Measurements from ENCODE around the gene PNMA8C.

The PNMA8C gene

DNA sequence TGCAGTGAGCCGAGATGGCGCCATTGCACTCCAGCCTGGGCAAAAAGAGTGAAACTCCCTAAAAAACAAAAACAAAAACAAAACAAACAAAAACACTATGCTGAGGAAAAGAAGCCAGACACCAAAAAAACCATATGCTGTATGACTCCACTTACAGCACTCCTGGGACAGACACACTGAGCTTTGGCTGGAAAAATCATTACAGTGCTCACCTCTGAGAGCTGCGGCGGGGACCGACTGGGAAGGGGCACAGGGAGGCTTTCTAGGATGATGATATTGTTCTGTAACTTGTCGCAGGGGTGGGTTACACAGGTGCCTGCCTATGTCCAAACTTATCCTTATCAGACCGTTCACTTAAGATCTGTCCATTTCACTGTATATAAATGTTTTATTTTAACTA, 34.8 kb upstream of the PNMA8C start:
- TF ChIP-seq ESRRG (CRISPR knock-in tag; IDR thresholded peaks at IDR 0.05) (no peak), ZFP3 (CRISPR knock-in tag; IDR thresholded peaks at IDR 0.05) (no peak), PPARA (CRISPR knock-in tag; IDR thresholded peaks at IDR 0.05; ENCODE audit: borderline replicate concordance) (no peak), ZFP30 (CRISPR knock-in tag; IDR thresholded peaks at IDR 0.05) (no peak), SNAI2 (CRISPR knock-in tag; IDR thresholded peaks at IDR 0.05) (no peak), GLIS3 (CRISPR knock-in tag; IDR thresholded peaks at IDR 0.05) (no peak), TOX (CRISPR knock-in tag; IDR thresholded peaks at IDR 0.05; ENCODE audit: borderline replicate concordance) (no peak), CSDC2 (CRISPR knock-in tag; IDR thresholded peaks at IDR 0.05) (no peak), ISL1 (CRISPR knock-in tag; IDR thresholded peaks at IDR 0.05) (no peak), ZNF565 (CRISPR knock-in tag; conservative IDR thresholded peaks at IDR 0.05; ENCODE audit: low read depth) (no peak), ZC3H10 (CRISPR knock-in tag; IDR thresholded peaks at IDR 0.05) (no peak), BACH2 (CRISPR knock-in tag; IDR thresholded peaks at IDR 0.05; ENCODE audit: borderline replicate concordance) (no peak), PATZ1 (CRISPR knock-in tag; IDR thresholded peaks at IDR 0.05; ENCODE audit: borderline replicate concordance) (no peak)
- TF ChIP-seq, protein P1, sequence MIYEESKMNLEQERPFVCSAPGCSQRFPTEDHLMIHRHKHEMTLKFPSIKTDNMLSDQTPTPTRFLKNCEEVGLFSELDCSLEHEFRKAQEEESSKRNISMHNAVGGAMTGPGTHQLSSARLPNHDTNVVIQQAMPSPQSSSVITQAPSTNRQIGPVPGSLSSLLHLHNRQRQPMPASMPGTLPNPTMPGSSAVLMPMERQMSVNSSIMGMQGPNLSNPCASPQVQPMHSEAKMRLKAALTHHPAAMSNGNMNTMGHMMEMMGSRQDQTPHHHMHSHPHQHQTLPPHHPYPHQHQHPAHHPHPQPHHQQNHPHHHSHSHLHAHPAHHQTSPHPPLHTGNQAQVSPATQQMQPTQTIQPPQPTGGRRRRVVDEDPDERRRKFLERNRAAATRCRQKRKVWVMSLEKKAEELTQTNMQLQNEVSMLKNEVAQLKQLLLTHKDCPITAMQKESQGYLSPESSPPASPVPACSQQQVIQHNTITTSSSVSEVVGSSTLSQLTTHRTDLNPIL (CRISPR knock-in tag; IDR thresholded peaks at IDR 0.05; ENCODE audit: low read depth) = no peak
- no peak for ATAC-seq

- TF ChIP-seq, protein P2, sequence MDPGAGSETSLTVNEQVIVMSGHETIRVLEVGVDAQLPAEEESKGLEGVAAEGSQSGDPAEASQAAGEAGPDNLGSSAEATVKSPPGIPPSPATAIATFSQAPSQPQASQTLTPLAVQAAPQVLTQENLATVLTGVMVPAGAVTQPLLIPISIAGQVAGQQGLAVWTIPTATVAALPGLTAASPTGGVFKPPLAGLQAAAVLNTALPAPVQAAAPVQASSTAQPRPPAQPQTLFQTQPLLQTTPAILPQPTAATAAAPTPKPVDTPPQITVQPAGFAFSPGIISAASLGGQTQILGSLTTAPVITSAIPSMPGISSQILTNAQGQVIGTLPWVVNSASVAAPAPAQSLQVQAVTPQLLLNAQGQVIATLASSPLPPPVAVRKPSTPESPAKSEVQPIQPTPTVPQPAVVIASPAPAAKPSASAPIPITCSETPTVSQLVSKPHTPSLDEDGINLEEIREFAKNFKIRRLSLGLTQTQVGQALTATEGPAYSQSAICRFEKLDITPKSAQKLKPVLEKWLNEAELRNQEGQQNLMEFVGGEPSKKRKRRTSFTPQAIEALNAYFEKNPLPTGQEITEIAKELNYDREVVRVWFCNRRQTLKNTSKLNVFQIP (CRISPR knock-in tag; IDR thresholded peaks at IDR 0.05; ENCODE audit: borderline replicate concordance, low read depth) = no peak
- TF ChIP-seq, protein P3, sequence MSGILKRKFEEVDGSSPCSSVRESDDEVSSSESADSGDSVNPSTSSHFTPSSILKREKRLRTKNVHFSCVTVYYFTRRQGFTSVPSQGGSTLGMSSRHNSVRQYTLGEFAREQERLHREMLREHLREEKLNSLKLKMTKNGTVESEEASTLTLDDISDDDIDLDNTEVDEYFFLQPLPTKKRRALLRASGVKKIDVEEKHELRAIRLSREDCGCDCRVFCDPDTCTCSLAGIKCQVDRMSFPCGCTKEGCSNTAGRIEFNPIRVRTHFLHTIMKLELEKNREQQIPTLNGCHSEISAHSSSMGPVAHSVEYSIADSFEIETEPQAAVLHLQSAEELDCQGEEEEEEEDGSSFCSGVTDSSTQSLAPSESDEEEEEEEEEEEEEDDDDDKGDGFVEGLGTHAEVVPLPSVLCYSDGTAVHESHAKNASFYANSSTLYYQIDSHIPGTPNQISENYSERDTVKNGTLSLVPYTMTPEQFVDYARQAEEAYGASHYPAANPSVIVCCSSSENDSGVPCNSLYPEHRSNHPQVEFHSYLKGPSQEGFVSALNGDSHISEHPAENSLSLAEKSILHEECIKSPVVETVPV (CRISPR knock-in tag; IDR thresholded peaks at IDR 0.05) = no peak
- no peak for TF ChIP-seq ZFP3 (CRISPR knock-in tag; IDR thresholded peaks at IDR 0.05)
- TF ChIP-seq CSDC2 (CRISPR knock-in tag; IDR thresholded peaks at IDR 0.05) = no peak
- TF ChIP-seq ZFP30 (CRISPR knock-in tag; IDR thresholded peaks at IDR 0.05) = no peak
- no peak for TF ChIP-seq RARB (CRISPR knock-in tag; IDR thresholded peaks at IDR 0.05)
- TF ChIP-seq, protein P4, sequence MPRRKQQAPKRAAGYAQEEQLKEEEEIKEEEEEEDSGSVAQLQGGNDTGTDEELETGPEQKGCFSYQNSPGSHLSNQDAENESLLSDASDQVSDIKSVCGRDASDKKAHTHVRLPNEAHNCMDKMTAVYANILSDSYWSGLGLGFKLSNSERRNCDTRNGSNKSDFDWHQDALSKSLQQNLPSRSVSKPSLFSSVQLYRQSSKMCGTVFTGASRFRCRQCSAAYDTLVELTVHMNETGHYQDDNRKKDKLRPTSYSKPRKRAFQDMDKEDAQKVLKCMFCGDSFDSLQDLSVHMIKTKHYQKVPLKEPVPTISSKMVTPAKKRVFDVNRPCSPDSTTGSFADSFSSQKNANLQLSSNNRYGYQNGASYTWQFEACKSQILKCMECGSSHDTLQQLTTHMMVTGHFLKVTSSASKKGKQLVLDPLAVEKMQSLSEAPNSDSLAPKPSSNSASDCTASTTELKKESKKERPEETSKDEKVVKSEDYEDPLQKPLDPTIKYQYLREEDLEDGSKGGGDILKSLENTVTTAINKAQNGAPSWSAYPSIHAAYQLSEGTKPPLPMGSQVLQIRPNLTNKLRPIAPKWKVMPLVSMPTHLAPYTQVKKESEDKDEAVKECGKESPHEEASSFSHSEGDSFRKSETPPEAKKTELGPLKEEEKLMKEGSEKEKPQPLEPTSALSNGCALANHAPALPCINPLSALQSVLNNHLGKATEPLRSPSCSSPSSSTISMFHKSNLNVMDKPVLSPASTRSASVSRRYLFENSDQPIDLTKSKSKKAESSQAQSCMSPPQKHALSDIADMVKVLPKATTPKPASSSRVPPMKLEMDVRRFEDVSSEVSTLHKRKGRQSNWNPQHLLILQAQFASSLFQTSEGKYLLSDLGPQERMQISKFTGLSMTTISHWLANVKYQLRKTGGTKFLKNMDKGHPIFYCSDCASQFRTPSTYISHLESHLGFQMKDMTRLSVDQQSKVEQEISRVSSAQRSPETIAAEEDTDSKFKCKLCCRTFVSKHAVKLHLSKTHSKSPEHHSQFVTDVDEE (CRISPR knock-in tag; IDR thresholded peaks at IDR 0.05) = no peak
- no peak for TF ChIP-seq ZNF70 (CRISPR knock-in tag; IDR thresholded peaks at IDR 0.05)
- TF ChIP-seq PATZ1 (CRISPR knock-in tag; IDR thresholded peaks at IDR 0.05; ENCODE audit: borderline replicate concordance) = no peak
- TF ChIP-seq BACH2 (CRISPR knock-in tag; IDR thresholded peaks at IDR 0.05; ENCODE audit: borderline replicate concordance) = no peak
- no peak for TF ChIP-seq ZNF565 (CRISPR knock-in tag; conservative IDR thresholded peaks at IDR 0.05; ENCODE audit: low read depth)
- no peak for TF ChIP-seq SNAI2 (CRISPR knock-in tag; IDR thresholded peaks at IDR 0.05)
- TF ChIP-seq ESRRG (CRISPR knock-in tag; IDR thresholded peaks at IDR 0.05) = no peak
- no peak for TF ChIP-seq TOX (CRISPR knock-in tag; IDR thresholded peaks at IDR 0.05; ENCODE audit: borderline replicate concordance)
- TF ChIP-seq ISL1 (CRISPR knock-in tag; IDR thresholded peaks at IDR 0.05) = no peak
- no peak for ATAC-seq
These were observed 32.8 kb upstream of the PNMA8C start for GRCh38 chr19:46461537-46461936.

Measured in SK-N-SH treated with all-trans-retinoic acid at 6 μM for 48 hours (cell line).